Stimulated activated CD4-positive, alpha-beta T cell treated with anti-CD3 and anti-CD28 coated beads, TNF-alpha, amount 100 ng/mL, for 1 hour (primary cell): ENCODE data around the gene SHISAL1.

Experiments
- DNase-seq, 3 donors: peaks; one replicate each; pipeline ENCODE4 v3.0.0-alpha.2; 2020; ENCODE audit warnings: low read depth in 3 of 3, low spot score in 1 of 3

Gene SHISAL1

DNA sequence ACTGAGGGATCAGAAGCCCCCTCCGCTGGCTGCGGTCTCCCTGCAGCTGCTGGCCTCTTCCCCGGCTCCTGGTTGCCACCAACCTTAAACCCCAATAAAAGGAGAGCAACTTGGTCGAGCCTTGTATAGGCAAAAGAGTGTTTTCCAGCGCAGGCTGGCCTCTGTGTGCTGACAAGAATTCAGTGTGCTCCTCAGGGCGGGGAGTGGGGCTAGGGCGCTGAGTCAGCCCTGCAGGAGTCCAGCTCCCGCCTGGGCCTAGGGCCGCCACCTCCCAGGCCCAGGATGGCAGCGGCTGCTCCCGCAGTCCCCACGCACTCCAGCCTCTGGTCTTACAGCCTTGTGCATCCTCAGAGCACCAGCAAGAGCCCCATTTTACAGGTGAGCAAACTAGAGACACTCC lies at the start of gene SHISAL1:
Gene SHISAL1, minus strand, starts transcription at position 186 of the 400 bp plus-strand sequence. CDS start 12,006 bp downstream, outside the sequence.
- DNase-seq = no peak

- DNase-seq = no peak
Measured at GRCh38 chr22:44361391-44362126, 48.8 kb upstream of the SHISAL1 start.

GRCh38 chr22:44360668-44361381 lies 48.1 kb upstream of the SHISAL1 start:
- no peak for DNase-seq

GRCh38 chr22:44360306-44360667 lies 47.5 kb upstream of the SHISAL1 start:
- DNase-seq = no peak

- DNase-seq = no peak
Measured at GRCh38 chr22:44359496-44360110, 46.9 kb upstream of the SHISAL1 start.

- DNase-seq = no peak
Measured at GRCh38 chr22:44358709-44359440, 46.1 kb upstream of the SHISAL1 start.

DNA sequence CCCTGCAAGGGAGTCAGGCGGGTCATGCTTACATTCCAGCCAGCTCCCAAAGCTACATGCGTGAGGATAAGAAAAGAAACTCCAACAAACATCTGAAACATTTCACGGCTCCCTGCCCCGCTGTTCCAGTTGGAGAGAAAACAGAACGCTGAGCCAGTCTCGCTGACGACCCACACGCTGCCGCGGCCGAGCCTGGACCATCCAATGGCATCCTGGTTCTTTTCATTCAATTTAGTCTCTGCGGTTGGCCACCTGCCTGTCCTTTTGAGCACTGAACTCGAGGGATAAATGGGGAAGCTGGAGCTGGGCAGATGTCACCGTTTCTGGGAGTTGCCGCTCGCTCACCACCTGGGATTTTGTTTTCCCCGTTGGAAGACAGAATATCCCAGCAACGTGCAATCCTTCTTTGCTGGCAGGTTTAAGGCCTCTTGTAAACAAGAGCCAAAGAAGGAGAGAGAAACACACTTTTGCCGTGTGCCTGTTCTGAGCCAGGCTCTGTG lies 45.3 kb upstream of the SHISAL1 start:
- DNase-seq = no peak

DNA sequence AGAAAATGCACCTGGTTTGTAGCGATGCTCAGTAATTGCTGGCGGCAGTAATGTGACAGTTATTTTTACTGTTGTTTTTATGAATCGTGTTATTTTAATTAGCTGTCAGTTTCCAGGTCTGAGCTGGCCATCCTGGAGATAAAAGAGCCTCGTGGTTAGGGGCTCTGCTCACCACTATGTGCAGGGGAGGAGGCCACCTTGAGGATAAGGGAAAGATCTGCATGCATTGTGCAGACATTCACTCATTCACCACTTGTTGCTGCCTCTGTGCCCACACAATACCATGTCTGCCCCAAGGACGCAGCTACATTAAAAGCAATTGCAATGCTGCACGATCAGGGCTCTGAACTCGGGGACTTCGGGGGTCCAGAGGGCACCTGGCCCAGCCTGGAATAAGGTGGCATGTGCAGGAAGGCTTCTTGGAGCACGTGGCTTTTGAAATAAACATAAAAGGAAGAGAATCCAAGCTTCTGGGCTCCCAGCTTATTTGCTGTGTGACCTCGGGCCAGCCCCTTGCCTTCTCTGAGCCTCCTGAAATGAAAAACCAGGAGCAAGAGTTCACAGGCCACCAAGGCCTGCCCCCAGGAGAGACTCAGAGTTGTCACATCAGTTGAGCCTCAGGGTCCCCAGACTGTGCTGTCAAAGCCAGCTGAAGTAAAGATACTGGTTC lies 44.7 kb upstream of the SHISAL1 start:
- no peak for DNase-seq

- no peak for DNase-seq
Measured at GRCh38 chr22:44355716-44356070, 42.9 kb upstream of the SHISAL1 start.

DNA sequence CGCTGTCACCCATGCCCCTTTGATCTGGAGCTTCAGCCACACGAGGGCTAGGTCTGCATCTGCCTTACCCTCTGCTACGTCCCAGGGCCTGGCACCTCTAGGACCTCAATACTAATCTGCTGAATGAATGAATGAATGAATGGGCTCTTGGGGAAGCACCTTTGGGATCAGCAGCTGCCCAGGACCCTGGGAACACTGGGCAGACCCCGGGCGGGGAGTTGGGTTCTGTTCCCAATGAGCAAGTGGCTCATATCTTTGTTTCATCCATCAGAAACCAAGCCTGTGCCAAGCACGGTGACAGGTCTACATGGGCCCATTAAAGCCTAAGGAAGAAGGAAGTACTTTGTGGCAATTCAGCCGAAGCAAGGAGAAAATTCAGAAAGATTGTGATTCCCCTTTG lies 41.5 kb upstream of the SHISAL1 start:
- no peak for DNase-seq

DNA sequence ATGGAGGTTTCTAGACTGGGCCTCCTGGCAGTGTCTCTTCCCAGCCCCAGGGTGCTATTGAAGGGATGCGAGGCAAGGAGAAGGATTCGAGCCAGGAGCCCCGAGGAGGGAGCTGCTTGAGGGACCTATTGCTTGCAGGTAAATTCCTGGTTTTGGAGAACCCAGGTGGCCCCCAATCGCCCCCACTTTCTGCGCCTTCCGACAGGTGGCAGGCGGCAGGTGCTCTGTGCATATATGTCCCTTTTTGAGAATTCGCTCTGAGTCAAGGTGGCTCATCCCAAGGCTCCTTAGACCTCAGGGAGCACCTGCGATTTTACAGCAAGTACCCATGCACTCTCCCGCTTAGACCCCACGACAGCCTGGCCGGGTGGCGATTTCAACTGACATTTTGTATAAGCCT lies 40.3 kb upstream of the SHISAL1 start:
- no peak for DNase-seq

DNA sequence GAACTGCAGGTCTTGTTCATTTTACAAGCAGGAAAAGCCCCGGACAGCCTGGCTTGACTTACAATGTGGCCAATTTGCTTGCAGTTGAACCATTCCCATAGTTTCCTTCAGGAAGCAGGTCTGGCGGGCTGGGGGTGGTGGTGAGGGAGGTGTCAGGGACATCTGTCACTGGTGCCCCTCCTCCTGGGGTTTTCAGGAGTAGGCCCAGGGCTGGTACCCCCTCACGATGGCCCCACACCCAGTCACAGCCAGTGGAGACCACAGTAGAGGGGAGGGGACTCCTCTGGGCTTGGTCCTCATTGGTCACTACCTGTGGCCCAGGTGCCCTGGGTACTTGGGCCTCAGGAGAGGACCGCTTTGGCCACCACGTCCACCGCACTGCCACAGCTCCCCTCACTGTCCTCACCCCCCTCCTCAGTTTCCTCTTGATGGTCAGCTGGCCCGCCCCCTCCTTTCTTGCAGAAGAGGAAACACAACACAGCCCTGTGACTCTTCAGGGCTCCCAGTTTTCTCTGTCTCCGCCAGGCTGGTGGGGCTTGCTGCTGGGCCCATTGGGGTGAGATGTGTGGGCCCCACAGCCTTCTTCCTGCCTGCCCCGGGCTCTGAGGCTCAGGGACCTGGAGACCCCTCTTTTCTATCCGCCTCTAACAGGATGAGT lies 39.8 kb upstream of the SHISAL1 start:
- DNase-seq = no peak

GRCh38 chr22:44351685-44352377 lies 39.1 kb upstream of the SHISAL1 start:
- DNase-seq = no peak

- no peak for DNase-seq
Measured at GRCh38 chr22:44351037-44351436, 38.3 kb upstream of the SHISAL1 start.

GRCh38 chr22:44349594-44349993 lies 36.8 kb upstream of the SHISAL1 start:
- DNase-seq = no peak

GRCh38 chr22:44348971-44349560 lies 36.3 kb upstream of the SHISAL1 start:
- DNase-seq = no peak

DNA sequence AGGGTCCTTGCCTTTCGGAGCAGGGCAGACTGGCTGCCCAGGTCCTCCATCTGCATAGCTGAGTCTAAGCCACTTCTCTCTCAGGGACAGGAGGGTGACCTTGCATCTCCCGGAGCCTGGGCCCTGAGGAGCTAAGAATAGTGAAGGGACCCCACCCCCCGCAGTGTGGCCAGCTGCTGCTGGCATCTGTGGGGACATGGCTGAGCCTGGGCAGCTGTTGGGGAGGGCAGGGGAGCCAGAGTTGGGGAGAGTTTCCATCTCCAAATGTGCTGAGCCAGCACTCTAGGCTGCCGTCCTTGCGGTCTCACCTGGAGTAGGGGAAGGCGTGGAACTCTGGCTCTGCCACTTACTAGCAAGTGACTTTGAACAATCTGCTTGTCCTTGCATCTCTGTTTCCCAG lies 34.8 kb upstream of the SHISAL1 start:
- DNase-seq = no peak

- DNase-seq = no peak
Measured at GRCh38 chr22:44347080-44347479, 34.3 kb upstream of the SHISAL1 start.

- no peak for DNase-seq
Measured at GRCh38 chr22:44345872-44346271, 33.1 kb upstream of the SHISAL1 start.
